ENCODE measurements around the gene VAV2. TPM values are rescaled to one million over a fixed set of nuclear protein-coding genes. Genes with fewer than 3 reads are reported as not detected.

Gene VAV2
- total and polyA plus RNA-seq, 4 donors = 4.9 to 26.4 (median 17.0) TPM

GRCh38 chr9:133967024-133967741 is 24.9 kb downstream of the VAV2 start:
- Histone ChIP-seq H3K27ac (ENCODE audit: low read depth in 1 of 2, low read length in 2 of 2) (no peak overlapping the region), H3K27me3 (ENCODE audit: control insufficient read depth in 4 of 4, insufficient read depth in 4 of 4, low read length in 3 of 4) (no peaks in the 10 kb centered on the region), H3K9me3 (ENCODE audit: control insufficient read depth in 4 of 4, low read length in 3 of 4) (no peaks in the 10 kb centered on the region), H3K4me3 (ENCODE audit: low read depth in 1 of 3, low read length in 3 of 3) (no peak overlapping the region), H3K4me1 (ENCODE audit: control insufficient read depth in 4 of 4, insufficient read depth in 4 of 4, low read length in 3 of 4) (peaks cover 6 to 18% (median 15%) of the 10 kb centered on the region in 4 donors), H3K9ac (ENCODE audit: low read depth in 1 of 2, low read length in 2 of 2) (no peak overlapping the region), H3K36me3 (ENCODE audit: control insufficient read depth in 4 of 4, insufficient read depth in 3 of 4, low read depth in 1 of 4, low read length in 3 of 4) (no peaks in the 10 kb centered on the region)
- WGBS = 86% methylated on average over 7 of the region's 7 CpGs
- no peak for DNase-seq (ENCODE audit: low spot score)
- TF ChIP-seq, protein P1, sequence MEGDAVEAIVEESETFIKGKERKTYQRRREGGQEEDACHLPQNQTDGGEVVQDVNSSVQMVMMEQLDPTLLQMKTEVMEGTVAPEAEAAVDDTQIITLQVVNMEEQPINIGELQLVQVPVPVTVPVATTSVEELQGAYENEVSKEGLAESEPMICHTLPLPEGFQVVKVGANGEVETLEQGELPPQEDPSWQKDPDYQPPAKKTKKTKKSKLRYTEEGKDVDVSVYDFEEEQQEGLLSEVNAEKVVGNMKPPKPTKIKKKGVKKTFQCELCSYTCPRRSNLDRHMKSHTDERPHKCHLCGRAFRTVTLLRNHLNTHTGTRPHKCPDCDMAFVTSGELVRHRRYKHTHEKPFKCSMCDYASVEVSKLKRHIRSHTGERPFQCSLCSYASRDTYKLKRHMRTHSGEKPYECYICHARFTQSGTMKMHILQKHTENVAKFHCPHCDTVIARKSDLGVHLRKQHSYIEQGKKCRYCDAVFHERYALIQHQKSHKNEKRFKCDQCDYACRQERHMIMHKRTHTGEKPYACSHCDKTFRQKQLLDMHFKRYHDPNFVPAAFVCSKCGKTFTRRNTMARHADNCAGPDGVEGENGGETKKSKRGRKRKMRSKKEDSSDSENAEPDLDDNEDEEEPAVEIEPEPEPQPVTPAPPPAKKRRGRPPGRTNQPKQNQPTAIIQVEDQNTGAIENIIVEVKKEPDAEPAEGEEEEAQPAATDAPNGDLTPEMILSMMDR (IDR thresholded peaks at IDR 0.05; ENCODE audit: low read depth, low read length, missing input control) = no peak
- TF ChIP-seq, protein P2, sequence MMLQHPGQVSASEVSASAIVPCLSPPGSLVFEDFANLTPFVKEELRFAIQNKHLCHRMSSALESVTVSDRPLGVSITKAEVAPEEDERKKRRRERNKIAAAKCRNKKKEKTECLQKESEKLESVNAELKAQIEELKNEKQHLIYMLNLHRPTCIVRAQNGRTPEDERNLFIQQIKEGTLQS (IDR thresholded peaks at IDR 0.05) = no peak
- TF ChIP-seq HNF4A (conservative IDR thresholded peaks at IDR 0.05) = no peak
- TF ChIP-seq EGR1 (IDR thresholded peaks at IDR 0.05; ENCODE audit: low read depth in 2 of 2) = no peak
- TF ChIP-seq YY1 (IDR thresholded peaks at IDR 0.05) = no peak
- TF ChIP-seq TAF1 (conservative IDR thresholded peaks at IDR 0.05) = no peak
- no peak for TF ChIP-seq RXRA (IDR thresholded peaks at IDR 0.05)
- no peak for TF ChIP-seq GABPA (IDR thresholded peaks at IDR 0.05 in 1 of 2, conservative IDR thresholded peaks at IDR 0.05 in 1 of 2)

GRCh38 chr9:133964463-133964862 is 27.7 kb downstream of the VAV2 start:
- TF ChIP-seq, protein P2 (IDR thresholded peaks at IDR 0.05) = no peak
- TF ChIP-seq RXRA (IDR thresholded peaks at IDR 0.05) = no peak
- TF ChIP-seq, protein P3, sequence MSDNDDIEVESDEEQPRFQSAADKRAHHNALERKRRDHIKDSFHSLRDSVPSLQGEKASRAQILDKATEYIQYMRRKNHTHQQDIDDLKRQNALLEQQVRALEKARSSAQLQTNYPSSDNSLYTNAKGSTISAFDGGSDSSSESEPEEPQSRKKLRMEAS (IDR thresholded peaks at IDR 0.05) = no peak
- no peak for TF ChIP-seq TAF1 (conservative IDR thresholded peaks at IDR 0.05)
- TF ChIP-seq ZBTB33 (IDR thresholded peaks at IDR 0.05) = no peak
- no peak for TF ChIP-seq SP1 (IDR thresholded peaks at IDR 0.05)
- TF ChIP-seq RAD21 (IDR thresholded peaks at IDR 0.05) = no peak
- TF ChIP-seq, protein P1 (IDR thresholded peaks at IDR 0.05; ENCODE audit: low read depth, low read length, missing input control) = no peak
- TF ChIP-seq HNF4A (conservative IDR thresholded peaks at IDR 0.05) = no peak
- no peak for TF ChIP-seq NR2F2 (IDR thresholded peaks at IDR 0.05)
- no peak for TF ChIP-seq FOXA1 (IDR thresholded peaks at IDR 0.05)
- no peak for TF ChIP-seq FOXA2 (IDR thresholded peaks at IDR 0.05)
- no peak for TF ChIP-seq EGR1 (IDR thresholded peaks at IDR 0.05; ENCODE audit: low read depth in 2 of 2)
- no peak for TF ChIP-seq JUND (IDR thresholded peaks at IDR 0.05)
- TF ChIP-seq, protein P4, sequence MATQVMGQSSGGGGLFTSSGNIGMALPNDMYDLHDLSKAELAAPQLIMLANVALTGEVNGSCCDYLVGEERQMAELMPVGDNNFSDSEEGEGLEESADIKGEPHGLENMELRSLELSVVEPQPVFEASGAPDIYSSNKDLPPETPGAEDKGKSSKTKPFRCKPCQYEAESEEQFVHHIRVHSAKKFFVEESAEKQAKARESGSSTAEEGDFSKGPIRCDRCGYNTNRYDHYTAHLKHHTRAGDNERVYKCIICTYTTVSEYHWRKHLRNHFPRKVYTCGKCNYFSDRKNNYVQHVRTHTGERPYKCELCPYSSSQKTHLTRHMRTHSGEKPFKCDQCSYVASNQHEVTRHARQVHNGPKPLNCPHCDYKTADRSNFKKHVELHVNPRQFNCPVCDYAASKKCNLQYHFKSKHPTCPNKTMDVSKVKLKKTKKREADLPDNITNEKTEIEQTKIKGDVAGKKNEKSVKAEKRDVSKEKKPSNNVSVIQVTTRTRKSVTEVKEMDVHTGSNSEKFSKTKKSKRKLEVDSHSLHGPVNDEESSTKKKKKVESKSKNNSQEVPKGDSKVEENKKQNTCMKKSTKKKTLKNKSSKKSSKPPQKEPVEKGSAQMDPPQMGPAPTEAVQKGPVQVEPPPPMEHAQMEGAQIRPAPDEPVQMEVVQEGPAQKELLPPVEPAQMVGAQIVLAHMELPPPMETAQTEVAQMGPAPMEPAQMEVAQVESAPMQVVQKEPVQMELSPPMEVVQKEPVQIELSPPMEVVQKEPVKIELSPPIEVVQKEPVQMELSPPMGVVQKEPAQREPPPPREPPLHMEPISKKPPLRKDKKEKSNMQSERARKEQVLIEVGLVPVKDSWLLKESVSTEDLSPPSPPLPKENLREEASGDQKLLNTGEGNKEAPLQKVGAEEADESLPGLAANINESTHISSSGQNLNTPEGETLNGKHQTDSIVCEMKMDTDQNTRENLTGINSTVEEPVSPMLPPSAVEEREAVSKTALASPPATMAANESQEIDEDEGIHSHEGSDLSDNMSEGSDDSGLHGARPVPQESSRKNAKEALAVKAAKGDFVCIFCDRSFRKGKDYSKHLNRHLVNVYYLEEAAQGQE (IDR thresholded peaks at IDR 0.05) = no peak
- TF ChIP-seq GABPA (IDR thresholded peaks at IDR 0.05 in 1 of 2, conservative IDR thresholded peaks at IDR 0.05 in 1 of 2) = no peak
- no peak for TF ChIP-seq YY1 (IDR thresholded peaks at IDR 0.05)
- Histone ChIP-seq H3K27me3 (ENCODE audit: control insufficient read depth in 4 of 4, insufficient read depth in 4 of 4, low read length in 3 of 4) (no peaks in the 10 kb centered on the region), H3K27ac (ENCODE audit: low read depth in 1 of 2, low read length in 2 of 2) (no peak overlapping the region), H3K4me3 (ENCODE audit: low read depth in 1 of 3, low read length in 3 of 3) (no peak overlapping the region), H3K36me3 (ENCODE audit: control insufficient read depth in 4 of 4, insufficient read depth in 3 of 4, low read depth in 1 of 4, low read length in 3 of 4) (no peaks in the 10 kb centered on the region), H3K9me3 (ENCODE audit: control insufficient read depth in 4 of 4, low read length in 3 of 4) (no peaks in the 10 kb centered on the region), H3K9ac (ENCODE audit: low read depth in 1 of 2, low read length in 2 of 2) (no peak overlapping the region), H3K4me1 (ENCODE audit: control insufficient read depth in 4 of 4, insufficient read depth in 4 of 4, low read length in 3 of 4) (peaks cover 15 to 27% (median 21%) of the 10 kb centered on the region in 4 donors)
- DNase-seq (ENCODE audit: low spot score) = no peak
- 98% methylated on average over 2 of the region's 2 CpGs for WGBS
